NCI-H446 treated with DMSO at 0.1 percent for 48 hours (cell line): ENCODE measurements around the gene SLC5A6.

Experiments
- DNase-seq: peaks from one replicate; lab custom pipeline; 2025; lab: John Stamatoyannopoulos, UW

Gene SLC5A6

DNA sequence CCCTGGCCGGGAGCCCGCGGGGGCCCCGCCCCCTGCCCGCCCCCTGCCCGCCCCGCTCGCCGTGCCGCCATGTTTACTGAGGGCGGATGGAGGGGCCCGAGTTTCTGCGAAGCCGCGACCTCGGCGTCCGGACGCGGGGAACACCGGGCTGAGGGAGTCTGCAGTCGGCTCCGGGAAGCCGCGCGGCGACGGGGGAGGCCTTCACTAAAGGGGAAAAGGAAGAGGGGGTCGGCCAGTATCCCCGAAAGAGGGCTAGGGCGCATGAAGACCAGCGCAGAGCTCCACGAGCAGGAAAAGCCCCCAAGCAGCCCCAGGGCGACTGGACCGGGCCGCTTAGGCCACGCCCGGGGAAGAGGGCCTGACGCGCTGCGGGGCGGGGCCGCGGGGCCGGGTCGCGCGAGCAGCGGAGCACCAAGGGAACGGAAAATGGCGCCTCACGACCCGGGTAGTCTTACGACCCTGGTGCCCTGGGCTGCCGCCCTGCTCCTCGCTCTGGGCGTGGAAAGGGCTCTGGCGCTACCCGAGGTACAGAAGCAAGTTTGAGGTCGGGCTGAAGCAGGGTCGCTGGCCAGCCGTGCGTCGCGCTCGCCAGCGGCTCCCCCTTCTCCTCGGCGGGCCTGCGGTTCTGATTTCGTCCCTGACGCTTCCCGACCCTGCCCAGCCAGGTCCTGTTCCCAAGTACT lies at the start of gene SLC5A6, which contains the start of gene ATRAID:
Gene SLC5A6 (minus strand): TSS at position 326 of the 683 bp plus-strand sequence. CDS start 4,618 bp downstream, outside the sequence.
Gene ATRAID (plus strand): TSS at position 99 of the 683 bp plus-strand sequence. CDS start 328 bp downstream, at position 427.
- peak; percentile 72 for DNase-seq

DNA sequence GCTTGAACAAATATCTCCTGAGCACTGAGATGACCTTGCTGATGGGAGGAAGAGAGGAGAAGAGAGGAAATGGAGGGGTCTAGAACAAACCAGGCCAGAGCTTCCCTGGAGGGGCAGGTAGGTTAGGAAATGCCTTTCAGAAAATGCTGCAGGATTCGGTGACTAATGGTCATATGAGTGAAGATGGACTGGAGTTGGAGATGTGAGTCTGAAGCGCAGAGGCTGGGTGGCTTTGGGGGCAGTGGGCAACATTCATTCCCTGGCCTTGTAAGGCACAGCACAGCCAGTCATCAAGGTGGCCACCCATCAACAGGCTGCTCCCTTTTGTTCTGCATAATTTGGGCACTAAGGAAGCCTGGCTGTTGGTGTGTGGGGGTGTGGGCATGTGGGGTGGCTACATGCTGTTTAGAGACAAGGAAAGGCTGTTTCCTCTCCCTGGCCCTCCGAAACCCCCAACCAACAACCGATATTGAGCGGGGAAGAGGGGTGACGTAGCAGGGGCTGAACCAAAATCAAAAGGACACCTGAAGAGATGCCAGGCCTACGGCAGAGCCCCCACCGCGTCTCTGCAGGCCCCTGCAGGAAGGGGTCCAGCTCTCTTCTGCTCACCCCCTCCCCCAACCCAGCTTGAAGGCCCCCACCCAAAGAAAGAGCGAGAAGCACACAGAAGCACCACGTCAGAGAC lies 49.3 kb upstream of the SLC5A6 start:
- DNase-seq = no peak

DNA sequence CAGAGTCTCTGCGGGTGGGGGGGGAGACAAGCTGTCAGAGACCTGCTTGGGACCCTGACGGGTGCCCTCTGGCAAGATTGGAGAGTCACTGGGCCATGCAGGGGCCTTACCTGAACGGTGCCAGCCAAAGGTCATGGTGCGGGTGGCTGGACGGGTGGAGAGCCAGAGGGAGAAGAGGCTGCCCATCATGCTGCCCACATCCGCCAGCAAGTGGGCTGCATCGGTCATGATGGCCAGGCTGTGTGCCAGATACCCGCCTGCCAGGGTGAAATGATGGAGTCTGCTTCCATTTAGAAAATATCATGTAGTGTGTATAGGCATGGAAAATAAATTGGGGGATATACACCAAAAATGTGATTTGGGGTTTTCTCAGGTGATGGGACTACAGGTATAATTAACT lies 46.0 kb upstream of the SLC5A6 start:
- DNase-seq = no peak

DNA sequence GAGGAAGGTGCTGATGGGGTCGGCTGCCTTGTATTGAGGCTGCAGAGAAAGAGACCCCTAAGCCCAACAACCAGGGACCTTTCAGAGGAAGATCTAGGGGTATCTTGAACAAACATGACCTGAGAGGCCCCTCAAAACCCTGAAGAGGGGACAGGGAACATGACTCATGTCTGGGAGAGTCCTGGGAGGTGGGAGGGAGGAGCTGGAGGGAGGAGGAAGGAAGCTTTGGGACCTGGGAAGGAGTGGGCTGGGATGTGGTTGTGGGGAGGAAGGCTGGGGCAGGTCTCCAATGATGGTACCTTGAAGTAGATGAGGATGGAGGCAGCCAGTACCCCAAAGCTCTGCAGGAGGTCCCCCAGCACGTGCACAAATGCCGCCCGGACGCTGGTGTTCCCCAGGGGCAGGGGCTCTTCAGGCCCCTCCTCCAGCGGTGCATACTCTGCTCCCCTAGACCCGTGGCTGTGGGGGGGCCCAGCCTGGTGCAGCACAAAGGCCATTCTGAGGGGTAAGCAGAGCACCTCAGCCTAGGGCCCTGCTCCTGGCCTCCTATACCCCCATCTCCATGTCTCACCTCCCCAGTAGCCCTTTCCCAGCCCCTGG lies 44.9 kb upstream of the SLC5A6 start:
- no peak for DNase-seq

DNA sequence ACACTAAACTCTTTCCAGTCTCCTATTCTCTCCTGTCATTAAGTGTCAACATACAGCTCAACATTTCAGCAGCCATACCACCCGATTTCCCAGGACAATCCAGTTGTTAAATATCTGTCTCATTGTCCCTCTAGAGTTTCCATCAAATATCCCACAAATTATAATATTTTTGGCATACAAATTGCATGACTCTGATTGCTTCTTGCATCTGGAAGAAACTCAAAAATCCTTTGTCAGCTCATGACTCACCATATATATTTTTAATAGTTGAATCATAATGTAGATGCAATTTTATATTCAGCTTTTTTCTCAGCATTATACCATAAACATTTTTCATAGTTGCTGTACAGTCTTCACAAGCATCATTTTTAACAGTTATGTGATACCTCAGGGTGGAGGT lies 43.6 kb upstream of the SLC5A6 start:
- no peak for DNase-seq

DNA sequence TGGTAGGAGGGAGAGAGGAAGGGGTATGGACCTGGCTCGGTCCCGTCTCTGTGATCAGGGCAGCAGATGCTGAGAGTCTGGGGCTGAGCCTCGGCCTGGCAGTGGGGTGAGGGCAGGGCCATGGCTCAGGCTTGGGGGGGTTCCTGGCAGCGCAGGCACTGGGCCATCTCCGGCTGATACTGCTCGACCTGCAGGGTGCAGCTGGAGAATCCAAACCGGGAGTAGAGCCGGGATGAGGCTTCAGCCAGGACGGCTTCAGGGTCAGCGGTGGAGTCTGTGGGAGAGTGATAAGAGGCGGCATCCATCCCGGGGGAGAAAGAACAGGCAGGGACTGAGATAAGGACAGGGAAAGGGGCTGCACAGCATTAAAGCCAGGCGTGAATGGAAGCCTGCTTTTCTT lies 43.1 kb upstream of the SLC5A6 start:
- no peak for DNase-seq

DNA sequence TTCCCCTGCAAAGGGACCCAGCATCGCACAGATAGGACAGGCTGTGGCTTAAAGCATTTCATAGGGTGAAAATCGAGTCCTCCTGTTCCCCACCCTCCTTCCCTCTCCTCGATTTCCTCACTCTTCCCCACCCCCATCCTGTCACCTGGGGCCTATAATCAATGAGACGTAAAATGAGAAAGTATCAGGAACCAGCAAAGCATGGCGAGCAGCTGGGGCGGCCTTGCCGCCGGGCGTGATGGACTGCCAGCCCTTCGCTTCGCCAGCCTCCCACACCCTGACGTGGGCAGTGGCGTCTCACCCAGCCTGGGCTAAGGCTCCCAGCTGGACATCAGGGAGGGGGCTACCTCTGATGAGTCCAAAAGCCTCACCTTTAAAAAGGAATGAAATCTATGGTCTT lies 39.7 kb upstream of the SLC5A6 start:
- no peak for DNase-seq

DNA sequence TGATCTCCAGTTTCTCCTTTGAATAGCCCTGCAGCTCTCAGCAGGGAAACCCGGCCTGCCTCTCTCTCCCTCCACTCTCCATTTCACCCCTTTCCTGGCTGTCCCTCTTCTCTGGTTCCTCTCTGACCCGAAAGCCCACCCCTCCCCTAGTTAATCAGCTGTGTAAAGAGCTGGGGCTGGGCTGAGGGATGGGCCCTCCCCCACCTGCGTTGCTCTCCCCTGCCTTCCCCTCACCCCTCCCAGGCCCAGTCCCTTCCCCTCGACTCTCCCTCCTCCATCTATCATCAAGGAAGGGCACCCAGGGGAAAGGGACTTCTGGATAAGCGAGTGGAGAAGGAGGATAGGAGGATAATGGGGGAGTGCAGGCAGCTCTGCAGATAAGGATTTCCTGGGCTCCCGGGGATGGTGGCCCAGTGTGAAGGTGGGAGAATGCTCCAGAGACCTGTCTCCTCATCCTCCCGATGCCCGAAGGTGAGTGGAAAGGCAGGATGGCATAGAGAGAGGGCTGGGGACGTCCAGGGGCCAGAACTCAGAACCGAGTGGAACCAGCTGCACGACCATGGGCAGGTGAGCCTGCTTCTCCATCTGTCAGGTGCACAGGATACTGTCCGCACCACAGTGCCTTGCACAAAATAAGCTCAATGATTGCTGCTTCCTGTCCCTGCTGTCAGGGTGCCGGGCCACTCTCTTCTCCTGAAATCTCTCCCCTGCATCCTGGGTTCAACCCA lies 38.7 kb upstream of the SLC5A6 start:
- DNase-seq = no peak

DNA sequence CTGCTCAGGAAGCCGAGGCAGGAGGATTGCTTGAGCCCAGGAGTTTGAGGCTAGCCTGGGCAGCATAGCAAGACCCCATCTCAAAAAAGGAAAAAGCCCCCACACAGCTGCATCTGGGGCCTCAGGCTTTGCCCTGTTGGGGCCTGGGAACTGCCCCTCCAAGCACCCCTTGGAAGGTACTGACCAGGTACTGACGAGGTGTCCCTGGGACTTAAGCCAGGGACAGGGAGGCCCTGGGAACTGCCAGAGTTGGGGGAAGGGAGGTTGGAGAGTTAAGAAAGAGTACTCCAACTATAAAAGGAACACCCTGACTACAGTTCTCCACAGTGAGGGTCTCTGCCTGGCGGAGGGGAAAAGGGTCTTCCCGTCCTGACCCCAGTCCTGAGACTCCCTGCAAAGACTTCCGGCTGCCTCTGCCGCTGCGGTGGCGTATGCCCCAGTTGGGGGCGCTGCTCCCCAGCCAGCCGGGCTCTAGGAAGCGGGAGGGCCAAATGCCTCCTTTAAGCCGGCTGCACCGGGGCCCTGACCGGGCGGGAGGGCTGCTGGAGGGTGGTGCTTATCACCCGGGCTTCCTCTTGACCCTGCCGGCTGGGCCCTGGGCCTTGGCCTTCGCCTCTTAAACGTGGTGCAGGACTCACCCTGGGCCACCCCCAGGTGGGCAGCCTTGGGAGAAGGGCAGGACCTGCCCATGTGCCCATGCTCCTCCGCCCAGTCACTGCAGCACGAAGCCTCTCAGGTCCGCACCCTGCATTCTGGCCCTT lies 38.0 kb upstream of the SLC5A6 start:
- no peak for DNase-seq

DNA sequence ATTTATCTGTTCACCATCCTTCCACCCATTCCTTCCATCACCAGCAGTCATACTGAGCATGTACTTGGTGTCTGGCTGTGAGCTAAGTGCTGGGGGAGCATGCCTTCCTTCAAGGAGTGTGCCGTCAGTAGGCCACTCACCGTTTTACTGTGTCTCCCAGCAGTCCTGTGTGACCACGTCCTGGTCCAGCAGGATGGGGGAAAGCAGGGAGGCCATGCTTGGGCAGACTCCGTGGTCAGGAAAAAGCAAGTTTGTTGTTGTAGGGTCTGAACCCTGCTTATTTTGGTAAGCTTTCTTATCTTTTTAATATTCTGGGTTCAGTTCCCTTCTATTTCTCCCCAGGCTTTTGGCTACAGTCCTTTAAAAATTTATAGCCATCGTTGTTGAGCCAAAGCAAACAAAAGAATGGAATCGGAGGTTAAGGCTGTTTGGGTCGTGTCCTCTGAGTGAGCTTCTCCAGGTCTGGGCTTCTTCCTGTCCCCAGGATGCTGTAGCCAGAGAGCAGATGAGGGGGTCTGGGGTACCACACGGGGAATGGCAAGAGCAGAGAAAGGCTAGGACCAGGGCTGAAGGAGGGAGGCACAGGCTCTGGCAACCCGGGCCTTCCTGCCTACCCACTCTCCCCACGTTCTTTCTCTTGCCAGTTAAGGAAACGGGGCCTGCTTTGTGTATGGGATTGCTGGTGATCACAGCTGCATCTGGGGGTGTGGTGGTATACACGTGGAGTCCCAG lies 37.3 kb upstream of the SLC5A6 start:
- DNase-seq = no peak

DNA sequence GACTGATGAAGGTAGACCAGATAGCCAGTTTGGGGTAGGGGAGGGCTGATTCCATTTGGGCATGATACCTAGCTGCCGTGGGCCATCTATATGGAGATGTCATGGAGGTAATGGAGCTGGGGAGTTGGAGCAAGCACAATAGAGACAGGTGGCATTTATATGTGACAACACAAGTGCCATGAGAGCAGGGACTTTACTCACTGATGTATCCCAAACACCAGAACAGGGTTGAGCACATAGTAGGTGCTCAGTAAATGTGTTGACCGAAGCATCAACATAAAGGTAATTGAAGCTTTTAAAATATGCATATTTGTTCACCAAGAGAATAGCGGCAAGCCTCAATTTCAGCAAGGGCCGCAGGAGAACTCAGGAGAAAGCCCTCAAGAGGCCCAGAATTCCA lies 35.8 kb upstream of the SLC5A6 start:
- DNase-seq = no peak

DNA sequence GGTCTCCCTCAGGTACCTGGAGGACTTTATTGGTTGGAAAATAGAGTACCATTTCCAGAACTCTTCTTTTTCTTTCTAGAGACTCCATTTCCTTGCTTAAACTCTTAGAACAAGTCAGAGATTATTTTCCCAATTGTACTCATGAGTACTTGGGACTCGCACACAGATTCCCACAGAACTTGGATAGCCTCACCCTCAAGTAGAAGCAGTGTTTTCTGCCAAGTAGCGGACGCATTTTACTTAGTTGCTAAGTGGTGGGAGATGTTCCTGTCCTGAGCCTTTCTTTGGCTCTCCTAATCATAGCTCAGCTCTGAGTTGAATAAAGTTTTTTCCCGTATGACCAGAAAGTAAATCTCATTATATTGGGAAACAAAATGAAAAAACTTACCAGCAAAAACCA lies 33.6 kb upstream of the SLC5A6 start:
- no peak for DNase-seq

DNA sequence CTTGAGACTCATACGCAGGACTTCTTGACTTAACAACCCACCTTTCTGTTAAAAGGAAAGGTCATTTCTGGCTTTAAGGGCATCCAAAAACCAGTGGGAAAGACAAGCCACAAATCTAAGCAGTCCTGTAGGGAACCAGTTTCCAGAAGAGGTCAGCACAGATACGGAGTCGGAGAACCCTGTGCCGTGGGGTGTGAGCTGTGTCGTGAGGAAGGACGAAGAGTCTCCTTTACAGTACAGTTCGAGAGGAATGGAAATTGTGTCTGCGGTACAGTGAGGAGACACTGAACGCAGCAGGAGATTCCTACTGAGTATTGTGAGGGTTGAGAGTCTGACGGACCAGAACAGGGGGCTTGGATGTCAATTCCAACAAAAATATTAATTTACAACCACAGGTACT lies 33.0 kb upstream of the SLC5A6 start:
- DNase-seq = no peak

DNA sequence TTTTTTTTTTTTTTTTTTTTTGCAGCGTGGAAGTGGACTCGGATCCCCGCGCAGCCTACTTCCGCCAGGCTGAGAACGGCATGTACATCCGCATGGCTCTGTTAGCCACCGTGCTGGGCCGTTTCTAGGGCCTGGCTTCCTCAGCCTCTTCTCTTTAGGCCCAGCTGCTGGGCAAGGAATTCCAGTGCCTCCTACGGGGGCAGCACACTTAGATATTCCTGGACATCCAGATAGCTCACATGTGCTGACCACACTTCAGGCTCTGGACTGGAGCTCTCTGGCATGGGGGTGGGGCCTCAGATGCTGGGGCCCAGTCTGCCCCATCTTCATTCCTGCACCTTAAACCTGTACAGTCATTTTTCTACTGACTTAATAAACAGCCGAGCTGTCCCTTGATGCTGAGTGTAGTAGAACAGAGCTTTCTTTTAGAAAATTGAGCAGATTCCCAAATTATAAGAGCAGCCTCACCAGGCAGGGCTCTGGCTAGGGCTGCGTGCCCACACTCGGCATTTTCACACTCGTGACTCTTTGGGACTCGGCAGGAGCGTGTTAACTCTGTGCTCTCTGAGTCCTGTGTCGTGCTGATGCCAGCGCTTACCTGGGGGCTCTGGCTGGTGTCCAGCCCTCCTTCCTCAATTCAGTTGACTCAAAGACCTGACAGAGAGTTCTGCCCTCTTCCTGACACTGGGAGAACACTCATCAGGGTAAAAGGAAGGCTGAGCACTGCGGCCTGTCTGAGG lies 31.5 kb upstream of the SLC5A6 start:
- no peak for DNase-seq

DNA sequence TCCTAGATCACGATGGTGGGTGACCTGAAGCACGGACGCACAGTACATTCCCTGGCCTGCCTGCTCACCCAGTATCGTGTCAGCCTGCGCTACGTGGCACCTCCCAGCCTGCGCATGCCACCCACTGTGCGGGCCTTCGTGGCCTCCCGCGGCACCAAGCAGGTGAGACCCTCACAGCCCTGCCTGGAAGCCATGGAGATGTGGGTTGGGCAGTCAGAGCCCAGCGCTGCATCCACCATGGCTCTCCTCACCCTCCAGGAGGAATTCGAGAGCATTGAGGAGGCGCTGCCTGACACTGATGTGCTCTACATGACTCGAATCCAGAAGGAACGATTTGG lies 30.5 kb upstream of the SLC5A6 start:
- no peak for DNase-seq

DNA sequence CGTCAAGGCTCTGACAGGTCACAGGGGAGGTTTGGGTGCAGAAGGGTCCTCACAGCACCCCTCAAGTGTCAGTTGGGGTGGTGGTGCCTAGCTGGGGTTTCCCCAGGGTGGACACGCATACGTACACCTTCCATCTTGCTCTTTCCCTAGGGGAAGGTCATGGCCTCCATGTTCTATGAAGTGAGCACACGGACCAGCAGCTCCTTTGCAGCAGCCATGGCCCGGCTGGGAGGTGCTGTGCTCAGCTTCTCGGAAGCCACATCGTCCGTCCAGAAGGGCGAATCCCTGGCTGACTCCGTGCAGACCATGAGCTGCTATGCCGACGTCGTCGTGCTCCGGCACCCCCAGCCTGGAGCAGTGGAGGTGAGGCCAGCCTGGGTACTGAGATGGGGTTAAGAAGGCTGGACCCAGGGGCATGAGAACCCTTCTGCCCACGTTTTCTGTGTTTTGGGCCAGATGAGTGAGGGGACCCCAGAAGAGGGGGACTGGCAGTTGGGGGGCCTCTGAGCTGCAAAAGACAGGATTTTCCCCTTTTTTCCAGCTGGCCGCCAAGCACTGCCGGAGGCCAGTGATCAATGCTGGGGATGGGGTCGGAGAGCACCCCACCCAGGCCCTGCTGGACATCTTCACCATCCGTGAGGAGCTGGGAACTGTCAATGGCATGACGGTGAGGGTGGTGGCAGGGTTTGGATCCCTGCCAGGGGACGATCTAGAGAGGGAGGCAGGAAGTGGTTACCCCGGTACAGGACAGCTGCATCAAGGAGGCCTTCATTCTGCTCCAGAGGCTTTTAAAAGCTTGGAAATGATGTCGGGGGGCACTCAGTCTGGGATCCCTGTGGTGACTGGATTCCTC lies 29.9 kb upstream of the SLC5A6 start:
- DNase-seq = no peak

DNA sequence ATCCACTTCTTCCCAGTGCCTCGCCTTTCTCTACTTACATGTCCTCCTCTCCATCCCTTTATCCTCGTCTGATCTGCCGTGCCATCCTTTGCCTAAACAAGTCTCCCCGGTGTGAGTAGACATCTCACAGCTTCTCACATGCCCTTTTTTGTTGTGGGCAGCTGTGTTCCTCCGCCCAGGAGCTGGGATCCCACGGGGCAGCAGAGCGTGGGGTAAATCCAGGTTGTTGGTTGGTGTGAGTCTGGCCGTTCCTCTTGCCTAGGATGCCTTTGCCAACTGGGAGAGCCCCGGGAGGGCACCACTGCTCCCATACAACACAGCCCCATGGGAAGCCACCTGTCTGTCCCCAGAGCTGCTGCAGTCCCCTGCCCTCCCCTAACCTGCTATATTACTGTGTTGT lies 28.3 kb upstream of the SLC5A6 start:
- no peak for DNase-seq

DNA sequence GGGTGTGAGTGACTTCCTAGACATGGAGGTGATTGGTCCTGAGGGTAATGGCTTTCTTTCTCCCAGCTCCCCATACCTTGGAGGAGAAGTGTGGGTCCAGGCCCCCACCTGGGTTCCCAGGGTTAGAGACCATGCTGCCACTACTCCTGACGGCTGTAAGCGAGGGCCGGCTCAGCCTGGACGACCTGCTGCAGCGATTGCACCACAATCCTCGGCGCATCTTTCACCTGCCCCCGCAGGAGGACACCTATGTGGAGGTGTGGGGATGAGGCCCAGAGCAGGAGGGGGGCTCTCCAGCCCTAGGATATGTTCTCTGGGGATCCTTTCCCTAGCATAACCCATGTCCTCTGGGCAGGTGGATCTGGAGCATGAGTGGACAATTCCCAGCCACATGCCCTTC lies 26.9 kb upstream of the SLC5A6 start:
- no peak for DNase-seq

DNA sequence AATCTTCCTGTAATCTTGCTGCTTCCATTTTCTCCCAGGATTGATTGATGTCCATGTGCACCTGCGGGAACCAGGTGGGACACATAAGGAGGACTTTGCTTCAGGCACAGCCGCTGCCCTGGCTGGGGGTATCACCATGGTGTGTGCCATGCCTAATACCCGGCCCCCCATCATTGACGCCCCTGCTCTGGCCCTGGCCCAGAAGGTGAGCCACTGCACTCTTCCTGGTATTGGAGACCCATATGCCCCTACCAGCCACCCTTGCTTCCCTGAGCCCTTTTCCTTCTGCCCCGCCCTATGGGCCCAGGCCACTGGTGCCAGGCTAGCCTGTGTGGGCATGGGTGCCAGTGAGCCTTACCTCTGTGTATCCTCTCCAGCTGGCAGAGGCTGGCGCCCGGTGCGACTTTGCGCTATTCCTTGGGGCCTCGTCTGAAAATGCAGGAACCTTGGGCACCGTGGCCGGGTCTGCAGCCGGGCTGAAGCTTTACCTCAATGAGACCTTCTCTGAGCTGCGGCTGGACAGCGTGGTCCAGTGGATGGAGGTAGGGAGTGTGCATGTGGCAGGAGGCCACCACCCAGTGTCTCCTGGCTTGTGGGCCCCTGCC lies 25.4 kb upstream of the SLC5A6 start:
- no peak for DNase-seq
